GM12892 (cell line): ENCODE results near the gene MASTL. TPM values are rescaled to one million over a fixed set of nuclear protein-coding genes. Genes with fewer than 3 reads are reported as not detected.
"Not testable (repeated sequence)": the region's sequence is repeated elsewhere in the genome, so short reads cannot be mapped to it uniquely, and the experiment has no call there.

Source experiments
- DNase-seq: peaks from one replicate; pipeline ENCODE4 v3.0.0; 2011; ENCODE audit not compliant: insufficient read length
- FAIRE-seq: peaks from 2 replicates; lab custom pipeline; 2011; peaks lifted over from hg19 to GRCh38; lab: Jason Lieb, UNC
- POLR2A ChIP-seq: IDR thresholded peaks from 2 replicates; pipeline ENCODE4 v1.6.1; 2011; ENCODE audit warnings: low read depth, low read length, control low read depth
- POLR2AphosphoS5 ChIP-seq: IDR thresholded peaks from 2 replicates; pipeline ENCODE4 v1.6.1; 2011; ENCODE audit warnings: low read depth, low read length, control low read depth
- TAF1 ChIP-seq: IDR thresholded peaks from 2 replicates; pipeline ENCODE4 v1.6.1; 2011; ENCODE audit warnings: low read depth, mild to moderate bottlenecking, control low read depth, low read length, borderline replicate concordance
- polyA plus RNA-seq: library from polyadenylated mRNA; unstranded; fragments of >200 nt; gene quantifications from one replicate; pipeline ENCODE4 v1.2.1, GENCODE V29; 2012; ENCODE audit warnings: missing spikeins, inconsistent platforms; ENCODE audit not compliant: missing spikeins

Gene MASTL
- polyA plus RNA-seq: 14.7 TPM

DNA sequence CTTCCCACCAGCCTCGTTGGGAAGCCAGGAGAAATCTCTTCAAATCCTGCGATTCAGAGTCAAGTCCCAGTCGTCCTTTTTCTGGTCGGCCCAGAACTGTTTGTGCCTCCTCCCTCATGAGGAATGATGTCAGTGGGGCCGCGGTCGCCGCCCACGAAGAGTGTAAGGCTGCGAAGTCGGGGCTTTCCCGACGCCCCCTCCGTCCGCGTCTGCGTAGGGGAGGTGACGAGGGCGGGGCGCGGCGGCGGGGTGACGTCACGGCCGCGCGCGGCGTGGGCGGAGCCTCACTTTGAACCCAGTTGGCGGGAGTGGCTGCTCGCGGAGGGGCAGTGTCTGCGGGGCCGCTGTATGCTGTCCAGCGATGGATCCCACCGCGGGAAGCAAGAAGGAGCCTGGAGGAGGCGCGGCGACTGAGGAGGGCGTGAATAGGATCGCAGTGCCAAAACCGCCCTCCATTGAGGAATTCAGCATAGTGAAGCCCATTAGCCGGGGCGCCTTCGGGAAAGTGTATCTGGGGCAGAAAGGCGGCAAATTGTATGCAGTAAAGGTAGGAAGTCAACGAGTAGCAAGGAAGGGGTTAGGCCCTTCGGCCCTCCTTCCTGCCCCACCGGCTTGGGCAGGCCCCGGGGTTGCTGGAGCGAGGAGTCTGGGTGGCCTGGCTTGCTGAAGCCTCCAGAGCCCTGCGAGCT, at the start of gene MASTL:
TSS of gene MASTL (plus strand) at position 287 of the 689 bp plus-strand sequence. CDS start at position 362, 75 bp downstream.
- peak; percentile 74 for DNase-seq
- peak; percentile 97 for FAIRE-seq
- peak; percentile 86 for TF ChIP-seq TAF1
- TF ChIP-seq POLR2A: peak; percentile 96
- TF ChIP-seq POLR2AphosphoS5: peak; percentile 93

DNA sequence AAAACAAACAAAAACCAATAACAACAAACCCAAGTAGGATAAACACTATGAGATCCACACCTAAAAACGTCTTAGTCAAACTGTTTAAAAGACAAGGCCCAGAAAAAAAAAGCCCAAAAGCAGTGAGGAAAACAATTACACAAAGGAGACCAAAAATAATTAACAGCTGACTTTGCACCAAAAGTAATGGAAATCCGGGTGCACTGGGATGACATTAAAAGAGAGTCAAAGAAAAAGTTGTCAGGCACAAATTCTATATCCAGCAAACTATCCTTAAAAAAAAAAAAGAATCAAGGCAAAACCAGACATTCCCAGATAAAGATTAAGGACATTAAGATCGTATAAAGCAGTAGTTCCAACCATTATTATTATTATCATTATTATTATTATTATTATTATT, 47.0 kb upstream of the MASTL start:
- FAIRE-seq: no peak
- no peak for DNase-seq
- TF ChIP-seq TAF1 (no peak), POLR2A (no peak), POLR2AphosphoS5 (no peak)

DNA sequence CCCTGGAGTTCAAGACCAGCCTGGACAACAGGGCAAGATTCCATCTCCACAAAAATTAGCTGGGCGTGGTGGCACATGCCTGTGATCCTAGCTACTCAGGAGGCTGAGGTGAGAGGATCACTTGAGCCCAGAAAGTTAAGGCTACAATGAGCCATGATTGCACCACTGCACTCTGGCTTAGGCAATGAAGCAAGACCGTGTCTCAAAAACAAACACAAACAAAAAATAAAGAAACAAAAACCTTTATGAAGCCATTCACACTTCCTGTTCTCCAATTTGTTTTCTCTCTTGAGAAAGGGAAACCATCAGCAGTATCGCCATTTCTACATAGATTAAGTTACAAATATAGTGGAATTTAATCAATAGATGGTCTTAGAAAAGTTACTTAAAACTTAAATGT, 20.8 kb upstream of the MASTL start:
- DNase-seq (no peak), FAIRE-seq (no peak)
- TF ChIP-seq POLR2AphosphoS5: no peak
- TF ChIP-seq POLR2A: 0 out of 2 replicates have a peak, but pooled peaks have one; percentile 34

DNA sequence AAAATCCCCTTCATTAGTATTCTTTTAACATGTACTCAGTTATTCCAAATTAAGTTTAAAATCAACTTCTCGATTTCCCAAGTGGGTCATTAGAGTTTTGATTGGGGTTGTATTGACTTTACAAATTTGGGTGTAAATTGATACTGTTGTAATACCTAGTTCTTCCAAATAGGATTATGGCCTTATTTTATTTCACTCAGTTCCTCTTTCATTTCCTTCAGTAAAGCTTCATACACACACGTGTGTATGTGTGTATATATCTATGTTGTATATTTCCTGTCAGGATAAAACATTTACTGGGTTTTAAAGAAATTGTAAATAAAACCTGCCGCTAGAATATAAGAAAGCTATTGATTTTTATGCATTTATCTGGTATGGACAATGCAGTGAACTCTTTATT, 16.9 kb upstream of the MASTL start:
- FAIRE-seq (no peak), DNase-seq (no peak)
- TF ChIP-seq TAF1 (no peak), POLR2AphosphoS5 (no peak), POLR2A (no peak)

DNA sequence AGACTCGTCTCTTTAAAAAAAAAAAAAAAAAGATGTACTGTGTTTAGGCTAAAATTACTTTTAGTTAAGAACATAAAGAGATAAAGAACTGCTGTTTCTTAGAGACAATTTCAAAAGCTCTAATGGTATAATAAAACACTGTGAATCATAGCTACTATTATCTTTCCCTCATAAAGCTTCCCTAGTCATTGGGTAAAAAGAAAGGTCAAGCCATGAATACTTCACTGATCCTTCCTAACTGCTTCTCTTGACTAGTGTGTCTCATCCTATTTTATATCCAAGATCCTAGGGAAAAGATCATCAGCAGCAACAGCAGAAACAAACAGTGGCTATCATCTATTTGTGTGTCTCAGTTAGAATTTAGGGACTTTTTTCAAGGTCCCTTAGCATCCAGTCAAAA, 11.5 kb upstream of the MASTL start:
- FAIRE-seq: no peak
- TF ChIP-seq TAF1 (no peak), POLR2A (no peak), POLR2AphosphoS5 (no peak)

DNA sequence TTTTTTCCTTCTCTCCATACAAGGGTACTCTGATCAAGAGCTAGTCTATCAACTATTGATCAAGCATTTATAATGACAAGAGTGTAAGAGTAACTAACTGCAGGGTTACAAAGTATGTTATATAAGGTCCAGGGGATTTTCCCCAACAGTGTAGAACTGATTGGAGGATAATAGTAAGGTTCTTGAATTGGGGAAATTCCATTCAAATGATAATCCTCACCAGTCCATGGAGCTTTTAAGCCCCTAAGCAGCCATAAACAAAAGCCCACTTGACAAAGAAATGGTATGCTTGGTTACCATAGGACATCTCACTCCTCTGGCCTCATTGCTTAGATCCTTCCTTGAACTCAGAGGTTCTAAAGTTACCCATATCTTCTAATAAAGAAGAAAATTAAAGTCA, 9.2 kb upstream of the MASTL start:
- DNase-seq: no peak
- no peak for TF ChIP-seq TAF1
- TF ChIP-seq POLR2AphosphoS5: no peak
- no peak for FAIRE-seq

More for the DNA sequence above, 11.5 kb upstream of the MASTL start:
- DNase-seq: no peak

DNA sequence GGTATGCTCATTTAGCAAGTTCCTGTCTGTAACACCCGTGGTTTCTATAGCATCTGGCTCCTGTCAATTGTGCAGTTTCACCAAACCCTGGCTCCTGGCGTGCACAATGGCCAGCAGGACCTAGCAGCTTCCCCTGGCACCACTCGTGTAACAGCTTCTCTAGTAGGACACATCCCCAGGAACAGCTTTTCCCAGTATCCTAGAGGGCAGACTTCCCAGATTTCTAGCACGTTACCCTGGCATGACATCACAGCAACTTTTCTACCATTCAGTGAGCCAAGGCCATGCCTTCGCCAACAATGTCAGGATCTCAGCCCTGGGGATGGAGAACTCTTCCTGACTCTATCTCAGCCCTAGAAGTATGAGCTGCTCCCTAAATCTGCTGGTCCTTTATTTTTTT, 7.5 kb upstream of the MASTL start:
- FAIRE-seq (no peak), DNase-seq (no peak)
- TF ChIP-seq POLR2AphosphoS5: no peak
- TF ChIP-seq TAF1: no peak
- TF ChIP-seq POLR2A: no peak

DNA sequence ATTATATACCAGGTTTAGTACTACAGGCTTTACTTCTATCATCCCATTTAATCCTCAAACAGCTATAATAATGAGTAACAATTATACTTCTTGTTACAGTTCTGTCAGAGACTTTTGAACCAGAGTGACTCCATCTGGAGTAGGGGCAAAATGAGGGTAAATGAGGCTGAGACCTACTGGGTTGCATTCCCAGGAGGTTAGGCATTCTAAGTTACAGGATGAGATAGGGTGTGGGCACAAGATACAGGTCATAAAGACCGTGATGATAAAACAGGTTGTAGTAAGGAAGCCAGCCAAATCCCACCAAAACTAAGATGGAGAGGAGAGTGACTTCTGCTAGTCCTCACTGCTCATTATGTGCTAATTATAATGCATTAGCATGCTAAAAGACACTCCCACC, 4.9 kb upstream of the MASTL start:
- TF ChIP-seq TAF1: no peak
- TF ChIP-seq POLR2AphosphoS5: no peak
- no peak for TF ChIP-seq POLR2A
- DNase-seq (no peak), FAIRE-seq (no peak)

DNA sequence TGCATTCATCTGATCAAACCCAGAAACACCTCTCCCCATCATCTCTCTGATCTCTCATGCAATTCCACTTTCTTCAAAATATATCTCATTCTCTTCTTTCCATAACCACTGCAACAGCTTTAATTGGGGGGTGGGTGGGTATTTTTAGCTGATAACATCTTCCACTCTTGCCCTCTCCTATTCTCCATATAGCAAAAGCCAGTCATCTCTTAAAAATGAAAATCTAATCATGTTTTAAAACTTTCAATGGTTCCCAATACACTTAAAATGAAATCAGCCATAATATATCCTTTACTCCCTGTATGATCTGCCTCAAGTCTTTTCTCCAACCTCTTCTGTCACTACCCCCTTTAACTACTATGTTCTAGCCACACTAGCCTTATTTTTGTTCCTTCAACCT, 2.5 kb upstream of the MASTL start:
- FAIRE-seq (no peak), DNase-seq (no peak)
- TF ChIP-seq POLR2AphosphoS5: no peak
- TF ChIP-seq TAF1: no peak
- no peak for TF ChIP-seq POLR2A

DNA sequence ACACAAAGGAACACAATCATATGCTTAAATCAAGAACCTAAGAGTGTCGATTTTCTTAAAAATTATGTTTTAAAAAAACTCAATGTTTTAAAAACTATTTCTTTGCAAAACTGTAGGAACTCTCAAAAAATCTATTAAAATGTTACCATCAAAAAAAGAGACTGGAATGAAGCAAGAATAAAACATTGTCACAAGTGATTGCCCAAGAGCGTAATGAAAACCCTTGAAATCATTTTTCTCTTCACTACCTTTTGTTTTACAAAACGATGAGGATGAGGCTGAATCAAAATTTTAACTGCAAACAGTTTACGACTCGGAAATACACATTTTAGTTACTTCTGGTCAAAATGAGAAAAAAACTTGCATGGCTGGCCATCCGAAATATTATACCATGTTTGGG, 1.8 kb upstream of the MASTL start:
- FAIRE-seq: no peak
- TF ChIP-seq POLR2A (no peak), POLR2AphosphoS5 (no peak), TAF1 (no peak)
- no peak for DNase-seq

DNA sequence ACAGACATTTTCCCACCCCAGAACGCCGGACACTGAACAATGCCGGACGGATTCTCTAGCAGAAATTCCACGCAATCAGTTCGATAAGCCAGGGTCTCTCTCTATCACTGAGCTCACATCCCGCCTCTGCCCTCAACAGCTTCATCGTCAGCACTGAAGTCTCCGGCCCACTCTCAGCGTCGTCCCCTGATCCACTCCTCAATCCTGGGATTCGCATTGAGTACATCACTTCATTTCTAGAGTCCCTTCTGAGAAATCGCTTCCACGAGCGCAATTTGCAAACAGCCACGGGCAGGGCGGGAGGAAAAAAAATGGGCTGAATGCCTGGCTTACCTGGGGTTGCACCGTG, 1.3 kb upstream of the MASTL start:
- FAIRE-seq: no peak
- TF ChIP-seq POLR2A (no peak), TAF1 (no peak), POLR2AphosphoS5 (no peak)
- peak; percentile 13 for DNase-seq

DNA sequence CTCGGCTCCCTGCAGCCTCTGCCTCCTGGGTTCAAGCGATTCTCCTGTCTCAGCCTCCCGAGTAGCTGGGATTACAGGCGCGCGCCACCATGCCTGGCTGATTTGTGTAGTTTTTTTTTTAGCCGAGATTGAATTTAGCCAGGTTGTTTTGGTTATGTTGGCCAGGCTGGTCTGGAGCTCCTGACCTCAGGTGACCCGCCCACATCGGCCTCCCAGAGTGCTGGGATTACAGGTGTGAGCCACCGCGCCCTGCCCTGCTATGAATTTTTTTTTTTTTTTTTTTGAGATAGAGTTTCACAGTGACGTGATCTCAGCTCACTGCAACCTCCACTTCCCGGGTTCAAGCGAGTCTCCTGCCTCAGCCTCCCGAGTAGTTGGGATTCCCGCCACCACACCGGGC, 1.4 kb downstream of the MASTL start:
- not testable (repeated sequence) for FAIRE-seq

More for the DNA sequence above, 1.4 kb downstream of the MASTL start:
- not testable (repeated sequence) for DNase-seq
